MM.1S (cell line): ENCODE results near the gene CCDC9.

Experiments
- DNase-seq: peaks from one replicate; pipeline ENCODE4 v3.0.0-alpha.2; 2015
- H2AFZ ChIP-seq: fragments of 300-600 bp; sonication (generic); 2 replicates; pipeline ENCODE4 v1.6.0; 2016; ENCODE audit warnings: antibody characterized with exemption, low read length
- H3F3A ChIP-seq: fragments of 300-600 bp; sonication (generic); 2 replicates; pipeline ENCODE4 v1.6.1; 2016; ENCODE audit warnings: mild to moderate bottlenecking, antibody characterized with exemption, low read length, moderate library complexity, mixed read lengths; ENCODE audit not compliant: insufficient read depth
- H3K27ac ChIP-seq: fragments of 300-600 bp; sonication (generic); 2 replicates; pipeline ENCODE4 v1.5.1; 2016; ENCODE audit warnings: mild to moderate bottlenecking, low read length
- H3K27me3 ChIP-seq: fragments of 300-600 bp; sonication (generic); replicated peaks from 2 replicates; pipeline ENCODE4 v1.6.0; 2016; ENCODE audit warnings: low read length; ENCODE audit not compliant: insufficient read depth
- H3K36me3 ChIP-seq: fragments of 300-600 bp; sonication (generic); replicated peaks from 2 replicates; pipeline ENCODE4 v1.6.1; 2016; ENCODE audit warnings: mild to moderate bottlenecking, low read length, mixed read lengths; ENCODE audit not compliant: insufficient read depth
- H3K4me1 ChIP-seq: fragments of 300-600 bp; sonication (generic); 2 replicates; pipeline ENCODE4 v1.6.1; 2016; ENCODE audit warnings: low read length, mixed read lengths
- H3K4me2 ChIP-seq: fragments of 300-600 bp; sonication (generic); 2 replicates; pipeline ENCODE4 v1.6.0; 2016; ENCODE audit warnings: low read depth, low read length
- H3K4me3 ChIP-seq: fragments of 300-600 bp; sonication (generic); 2 replicates; pipeline ENCODE4 v1.5.1; 2016; ENCODE audit warnings: low read length, mixed read lengths
- H3K79me2 ChIP-seq: fragments of 300-600 bp; sonication (generic); 2 replicates; pipeline ENCODE4 v1.6.1; 2016; ENCODE audit warnings: mixed run types, low read length, mixed read lengths
- H3K9ac ChIP-seq: fragments of 300-600 bp; sonication (generic); 2 replicates; pipeline ENCODE4 v1.6.1; 2016; ENCODE audit warnings: low read length, mixed read lengths
- H3K9me2 ChIP-seq: fragments of 300-600 bp; sonication (generic); replicated peaks from 2 replicates; pipeline ENCODE4 v1.6.1; 2016; ENCODE audit warnings: mild to moderate bottlenecking, low read length, mixed read lengths; ENCODE audit not compliant: insufficient read depth
- H3K9me3 ChIP-seq: fragments of 300-600 bp; sonication (generic); replicated peaks from 2 replicates; pipeline ENCODE4 v1.6.1; 2016; ENCODE audit warnings: mild to moderate bottlenecking, low read length, mixed read lengths; ENCODE audit not compliant: insufficient read depth
- H4K20me1 ChIP-seq: fragments of 300-600 bp; sonication (generic); 2 replicates; pipeline ENCODE4 v1.6.1; 2016; ENCODE audit warnings: mild to moderate bottlenecking, low read length, moderate library complexity, mixed read lengths; ENCODE audit not compliant: insufficient read depth
- CTCF ChIP-seq: fragments of 300-600 bp; sonication (generic); IDR thresholded peaks from 2 replicates; pipeline ENCODE4 v1.5.1; 2016; ENCODE audit warnings: antibody characterized with exemption, low read length, mixed read lengths
- EZH2 ChIP-seq: fragments of 300-600 bp; sonication (generic); optimal IDR thresholded peaks from 2 replicates; pipeline ENCODE3; 2017; ENCODE audit warnings: low read depth, mild to moderate bottlenecking, antibody characterized with exemption, low read length, mixed read lengths
- EZH2phosphoT487 ChIP-seq: fragments of 300-600 bp; sonication (generic); IDR thresholded peaks from 2 replicates; pipeline ENCODE4 v1.6.1; 2018; ENCODE audit warnings: antibody characterized with exemption, low read length

CCDC9 gene

GRCh38 chr19:47229676-47230053 is 26.7 kb upstream of the CCDC9 start:
- H3K4me1 ChIP-seq = peaks cover 36% of the 10 kb centered on the region
- no peaks in the 10 kb centered on the region for H4K20me1 ChIP-seq

GRCh38 chr19:47230054-47230920 is 26.0 kb upstream of the CCDC9 start:
- peaks cover 47% of the 10 kb centered on the region for H3F3A ChIP-seq
- no peaks in the 10 kb centered on the region for H3K27me3 ChIP-seq
- no peaks in the 10 kb centered on the region for H3K36me3 ChIP-seq
- peaks cover 36% of the 10 kb centered on the region for H3K4me1 ChIP-seq
- H3K9ac ChIP-seq = peak overlapping the region; percentile 83
- H3K9me2 ChIP-seq = no peaks in the 10 kb centered on the region
- TF ChIP-seq CTCF = peak; percentile 58
- no peak for TF ChIP-seq EZH2
- H3K9me3 ChIP-seq = no peaks in the 10 kb centered on the region
- DNase-seq = peak; percentile 68
- no peaks in the 10 kb centered on the region for H4K20me1 ChIP-seq
- H3K4me3 ChIP-seq = peak overlapping the region; percentile 96
- peak overlapping the region; percentile 98 for H3K4me2 ChIP-seq
- peaks cover 10% of the 10 kb centered on the region; the same call in 1 of the 2 replicates for H3K79me2 ChIP-seq
- peak overlapping the region; percentile 66; the same call in 1 of the 2 replicates for H3K27ac ChIP-seq
- H2AFZ ChIP-seq = peak overlapping the region; percentile 70

More at GRCh38 chr19:47229676-47230053, 26.7 kb upstream of the CCDC9 start:
- TF ChIP-seq EZH2 (no peak), CTCF (no peak), EZH2phosphoT487 (no peak)
- Histone ChIP-seq H3K79me2 (peaks cover 12% of the 10 kb centered on the region; the same call in 1 of the 2 replicates), H3K27ac (peak overlapping the region; percentile 22; the same call in 1 of the 2 replicates), H3K27me3 (no peaks in the 10 kb centered on the region), H3K36me3 (no peaks in the 10 kb centered on the region), H3K9ac (peak overlapping the region; percentile 71), H3K4me2 (peak overlapping the region; percentile 98), H2AFZ (peak overlapping the region; percentile 5; the same call in 1 of the 2 replicates), H3F3A (peaks cover 47% of the 10 kb centered on the region), H3K4me3 (peak overlapping the region; percentile 83), H3K9me2 (no peaks in the 10 kb centered on the region), H3K9me3 (no peaks in the 10 kb centered on the region)
- peak; percentile 37 for DNase-seq

GRCh38 chr19:47230921-47231214 is 25.5 kb upstream of the CCDC9 start, which contains the start of gene BBC3:
Gene BBC3, minus strand, starts transcription at chr19:47231199. Its CDS starts 2,768 bp downstream, at chr19:47228431.
- TF ChIP-seq CTCF (no peak), EZH2phosphoT487 (no peak), EZH2 (no peak)
- no peaks in the 10 kb centered on the region for H4K20me1 ChIP-seq
- no peaks in the 10 kb centered on the region for H3K9me3 ChIP-seq
- no peaks in the 10 kb centered on the region for H3K27me3 ChIP-seq
- H3K9ac ChIP-seq = peak within 1 kb of the TSS; percentile 83
- H3K4me3 ChIP-seq = peak within 1 kb of the TSS; percentile 96
- peak within 1 kb of the TSS; percentile 66; the same call in 1 of the 2 replicates for H3K27ac ChIP-seq
- peaks cover 47% of the 10 kb centered on the region for H3F3A ChIP-seq
- no peaks in the 10 kb centered on the region for H3K36me3 ChIP-seq
- peak within 1 kb of the TSS; percentile 78 for H2AFZ ChIP-seq
- peaks cover 8% of the 10 kb centered on the region; the same call in 1 of the 2 replicates for H3K79me2 ChIP-seq
- H3K9me2 ChIP-seq = no peaks in the 10 kb centered on the region
- H3K4me1 ChIP-seq = peaks cover 31% of the 10 kb centered on the region
- no peak for DNase-seq
- peak within 1 kb of the TSS; percentile 98 for H3K4me2 ChIP-seq
